ENCODE measurements around the gene SPAAR. TPM values are rescaled to one million over a fixed set of nuclear protein-coding genes. Genes with fewer than 3 reads are reported as not detected.

The SPAAR gene
- total RNA-seq, 1 experiment from 2014 or later: not detected

DNA sequence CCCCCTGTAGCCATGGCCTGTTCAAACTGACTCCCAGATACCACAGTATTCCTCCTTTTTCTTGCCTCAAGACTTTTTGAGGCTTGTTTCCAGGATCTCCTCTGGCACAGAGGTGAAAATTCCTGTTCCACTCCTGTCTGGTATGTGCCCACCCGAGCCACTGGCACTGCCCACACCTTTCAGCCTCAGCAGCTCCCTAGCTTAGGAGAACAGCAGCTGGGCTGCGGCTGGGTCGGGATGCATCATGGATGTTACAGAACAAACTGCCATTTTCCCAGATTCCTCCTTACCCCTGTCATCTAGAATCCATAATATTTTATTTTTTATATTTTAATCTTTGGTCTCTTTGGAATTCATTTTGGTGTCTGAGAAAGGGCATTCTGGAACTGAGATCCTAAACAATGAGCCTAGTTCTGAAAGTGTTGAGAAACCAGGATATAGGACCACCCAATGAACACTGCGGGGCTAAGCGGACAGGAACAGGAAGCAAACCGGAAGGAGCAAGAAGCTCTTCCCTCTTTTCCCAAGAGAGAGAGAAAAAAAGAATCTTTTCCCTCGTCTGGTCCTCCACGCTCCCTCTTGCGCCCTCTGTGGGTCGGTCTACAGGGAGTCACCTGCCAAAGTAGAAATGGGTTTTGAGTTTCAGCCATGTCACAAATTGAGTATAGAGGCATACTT, 36.2 kb downstream of the SPAAR start (continued):
- TF ChIP-seq, protein P1, sequence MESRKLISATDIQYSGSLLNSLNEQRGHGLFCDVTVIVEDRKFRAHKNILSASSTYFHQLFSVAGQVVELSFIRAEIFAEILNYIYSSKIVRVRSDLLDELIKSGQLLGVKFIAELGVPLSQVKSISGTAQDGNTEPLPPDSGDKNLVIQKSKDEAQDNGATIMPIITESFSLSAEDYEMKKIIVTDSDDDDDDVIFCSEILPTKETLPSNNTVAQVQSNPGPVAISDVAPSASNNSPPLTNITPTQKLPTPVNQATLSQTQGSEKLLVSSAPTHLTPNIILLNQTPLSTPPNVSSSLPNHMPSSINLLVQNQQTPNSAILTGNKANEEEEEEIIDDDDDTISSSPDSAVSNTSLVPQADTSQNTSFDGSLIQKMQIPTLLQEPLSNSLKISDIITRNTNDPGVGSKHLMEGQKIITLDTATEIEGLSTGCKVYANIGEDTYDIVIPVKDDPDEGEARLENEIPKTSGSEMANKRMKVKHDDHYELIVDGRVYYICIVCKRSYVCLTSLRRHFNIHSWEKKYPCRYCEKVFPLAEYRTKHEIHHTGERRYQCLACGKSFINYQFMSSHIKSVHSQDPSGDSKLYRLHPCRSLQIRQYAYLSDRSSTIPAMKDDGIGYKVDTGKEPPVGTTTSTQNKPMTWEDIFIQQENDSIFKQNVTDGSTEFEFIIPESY (IDR thresholded peaks at IDR 0.05; ENCODE audit: extremely low read depth, insufficient replicate concordance, low read length): no peak
- TF ChIP-seq, protein P2, sequence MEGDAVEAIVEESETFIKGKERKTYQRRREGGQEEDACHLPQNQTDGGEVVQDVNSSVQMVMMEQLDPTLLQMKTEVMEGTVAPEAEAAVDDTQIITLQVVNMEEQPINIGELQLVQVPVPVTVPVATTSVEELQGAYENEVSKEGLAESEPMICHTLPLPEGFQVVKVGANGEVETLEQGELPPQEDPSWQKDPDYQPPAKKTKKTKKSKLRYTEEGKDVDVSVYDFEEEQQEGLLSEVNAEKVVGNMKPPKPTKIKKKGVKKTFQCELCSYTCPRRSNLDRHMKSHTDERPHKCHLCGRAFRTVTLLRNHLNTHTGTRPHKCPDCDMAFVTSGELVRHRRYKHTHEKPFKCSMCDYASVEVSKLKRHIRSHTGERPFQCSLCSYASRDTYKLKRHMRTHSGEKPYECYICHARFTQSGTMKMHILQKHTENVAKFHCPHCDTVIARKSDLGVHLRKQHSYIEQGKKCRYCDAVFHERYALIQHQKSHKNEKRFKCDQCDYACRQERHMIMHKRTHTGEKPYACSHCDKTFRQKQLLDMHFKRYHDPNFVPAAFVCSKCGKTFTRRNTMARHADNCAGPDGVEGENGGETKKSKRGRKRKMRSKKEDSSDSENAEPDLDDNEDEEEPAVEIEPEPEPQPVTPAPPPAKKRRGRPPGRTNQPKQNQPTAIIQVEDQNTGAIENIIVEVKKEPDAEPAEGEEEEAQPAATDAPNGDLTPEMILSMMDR (IDR thresholded peaks at IDR 0.05 in 2 of 3, conservative IDR thresholded peaks at IDR 0.05 in 1 of 3; ENCODE audit: borderline replicate concordance in 1 of 3, insufficient read depth in 1 of 3, low read depth in 2 of 3, low read length in 2 of 3): peak; percentile 84 to 96 (median 88)

DNA sequence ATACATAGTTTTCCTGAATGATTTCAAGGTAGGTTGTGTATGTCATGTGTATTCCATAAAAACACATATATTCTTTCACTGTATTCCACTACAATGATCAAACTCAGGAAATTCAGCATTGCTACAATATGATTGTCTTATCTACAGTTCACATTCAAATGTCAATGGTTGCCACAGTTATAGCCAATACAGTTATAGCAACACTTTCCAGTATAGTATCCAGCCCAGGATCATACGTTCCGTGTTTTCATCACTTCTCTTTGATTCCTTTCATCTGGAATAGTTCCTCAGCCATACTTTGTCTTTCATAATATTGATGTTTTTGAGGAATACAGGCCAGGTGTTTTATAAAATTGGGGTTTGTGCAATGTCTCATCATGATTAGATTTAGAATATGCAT, 39.2 kb downstream of the SPAAR start:
- no peaks in the 10 kb centered on the region for H3K27me3 ChIP-seq (ENCODE audit: insufficient read depth, low read length)
- H3K27ac ChIP-seq (ENCODE audit: low read depth, low read length): no peak overlapping the region
- H3K4me3 ChIP-seq (replicated peaks in 1 of 2; ENCODE audit: low read depth in 1 of 2, low read length in 2 of 2): no peak overlapping the region
- RAD21 ChIA-PET (ENCODE audit: low non-redundant PET in 1 of 2, low total read pairs in 2 of 2, uncharacterized antibody in 2 of 2, unreplicated experiment in 2 of 2): no interaction called here
- no peak for DNase-seq (ENCODE audit: low read depth, low spot score)
- POLR2A ChIA-PET: no interaction called here
- CTCF ChIA-PET: no interaction called here
- peaks cover 9 to 35% of the 10 kb centered on the region in 2 experiments for H3K4me1 ChIP-seq (ENCODE audit: control insufficient read depth in 1 of 2, insufficient read depth in 2 of 2, low read length in 2 of 2)
- H3K9me2 ChIP-seq (ENCODE audit: insufficient read depth): no peaks in the 10 kb centered on the region
- H3K9ac ChIP-seq (ENCODE audit: low read length): no peak overlapping the region
- H3K79me2 ChIP-seq (ENCODE audit: insufficient read depth, low read length): no peaks in the 10 kb centered on the region
- BruUV-seq (replicated peaks): no TSS peak
- H3K9me3 ChIP-seq (ENCODE audit: control insufficient read depth in 1 of 2, insufficient read depth in 1 of 2, low read depth in 1 of 2, low read length in 2 of 2): no peaks in the 10 kb centered on the region
- intact Hi-C loops (cut with micrococcal nuclease): no loop called here
- no peaks in the 10 kb centered on the region for H3K36me3 ChIP-seq (ENCODE audit: control insufficient read depth in 1 of 2, insufficient read depth in 2 of 2, low read length in 2 of 2)
- ATAC-seq: no peak
- peak overlapping the region; percentile 97 for H2AFZ ChIP-seq (ENCODE audit: low read depth, low read length, poor library complexity, severe bottlenecking)
- no peaks in the 10 kb centered on the region for H4K20me1 ChIP-seq (ENCODE audit: insufficient read depth)
- peak overlapping the region; percentile 53 for H3K4me2 ChIP-seq (ENCODE audit: low read length)
- TF ChIP-seq JUND (IDR thresholded peaks at IDR 0.05) (no peak), EGR1 (IDR thresholded peaks at IDR 0.05; ENCODE audit: low read depth) (no peak), YY1 (IDR thresholded peaks at IDR 0.05; ENCODE audit: extremely low read depth, insufficient replicate concordance, low read depth, low read length) (no peak), CEBPB (IDR thresholded peaks at IDR 0.05; ENCODE audit: low read depth) (no peak), CBX3 (IDR thresholded peaks at IDR 0.05; ENCODE audit: low read depth) (no peak), POLR2A (IDR thresholded peaks at IDR 0.05; ENCODE audit: borderline replicate concordance, extremely low read depth, insufficient read depth, insufficient read length) (no peak), SRF (IDR thresholded peaks at IDR 0.05; ENCODE audit: low read depth) (no peak)
- TF ChIP-seq, protein P2 (IDR thresholded peaks at IDR 0.05 in 2 of 3, conservative IDR thresholded peaks at IDR 0.05 in 1 of 3; ENCODE audit: borderline replicate concordance in 1 of 3, insufficient read depth in 1 of 3, low read depth in 2 of 3, low read length in 2 of 3): no peak
- TF ChIP-seq, protein P3, sequence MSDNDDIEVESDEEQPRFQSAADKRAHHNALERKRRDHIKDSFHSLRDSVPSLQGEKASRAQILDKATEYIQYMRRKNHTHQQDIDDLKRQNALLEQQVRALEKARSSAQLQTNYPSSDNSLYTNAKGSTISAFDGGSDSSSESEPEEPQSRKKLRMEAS (IDR thresholded peaks at IDR 0.05): no peak
- TF ChIP-seq, protein P1 (IDR thresholded peaks at IDR 0.05; ENCODE audit: extremely low read depth, insufficient replicate concordance, low read length): no peak
